Body of pancreas (tissue), 4 donors: ENCODE measurements around the gene FBP2.

Experiments used
- POLR2A ChIP-seq, 3 donors: fragments of 450-650 bp; IDR thresholded peaks; one replicate each; pipeline ENCODE4 v1.6.1; 2016; ENCODE audit warnings: antibody characterized with exemption in 3 of 3, mild to moderate bottlenecking in 2 of 3
- TF ChIP-seq, protein P1 (sequence below), 7 experiments: fragments of 450-650 bp in 4 of 7; fragments of 200-600 bp in 3 of 7; sonication (generic) in 3 of 7; IDR thresholded peaks; one replicate each; pipeline ENCODE4 v1.5.1; 2016 to 2019; ENCODE audit warnings: antibody characterized with exemption in 7 of 7

DNA sequence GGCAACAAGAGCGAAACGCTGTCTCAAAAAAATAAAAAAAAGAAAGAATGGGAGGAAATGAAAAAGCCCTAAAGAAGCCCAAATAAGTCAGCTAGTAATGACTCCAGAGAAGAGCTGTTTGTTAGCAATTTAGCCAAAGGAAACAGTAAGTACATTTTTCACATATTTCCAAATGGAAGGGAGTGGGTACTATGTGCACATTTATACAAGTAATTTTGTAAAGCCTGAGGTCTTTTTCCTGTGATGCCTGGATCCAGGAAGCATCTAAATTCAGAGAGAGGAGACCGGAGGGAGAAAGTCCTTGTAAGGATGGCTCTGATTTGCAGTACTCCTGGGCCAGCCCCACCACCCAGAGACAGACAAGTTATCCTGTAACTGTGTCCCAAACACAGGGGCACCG lies 31.0 kb upstream of the FBP2 start:
- TF ChIP-seq, protein P1, sequence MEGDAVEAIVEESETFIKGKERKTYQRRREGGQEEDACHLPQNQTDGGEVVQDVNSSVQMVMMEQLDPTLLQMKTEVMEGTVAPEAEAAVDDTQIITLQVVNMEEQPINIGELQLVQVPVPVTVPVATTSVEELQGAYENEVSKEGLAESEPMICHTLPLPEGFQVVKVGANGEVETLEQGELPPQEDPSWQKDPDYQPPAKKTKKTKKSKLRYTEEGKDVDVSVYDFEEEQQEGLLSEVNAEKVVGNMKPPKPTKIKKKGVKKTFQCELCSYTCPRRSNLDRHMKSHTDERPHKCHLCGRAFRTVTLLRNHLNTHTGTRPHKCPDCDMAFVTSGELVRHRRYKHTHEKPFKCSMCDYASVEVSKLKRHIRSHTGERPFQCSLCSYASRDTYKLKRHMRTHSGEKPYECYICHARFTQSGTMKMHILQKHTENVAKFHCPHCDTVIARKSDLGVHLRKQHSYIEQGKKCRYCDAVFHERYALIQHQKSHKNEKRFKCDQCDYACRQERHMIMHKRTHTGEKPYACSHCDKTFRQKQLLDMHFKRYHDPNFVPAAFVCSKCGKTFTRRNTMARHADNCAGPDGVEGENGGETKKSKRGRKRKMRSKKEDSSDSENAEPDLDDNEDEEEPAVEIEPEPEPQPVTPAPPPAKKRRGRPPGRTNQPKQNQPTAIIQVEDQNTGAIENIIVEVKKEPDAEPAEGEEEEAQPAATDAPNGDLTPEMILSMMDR (IDR thresholded peaks at IDR 0.05): no peak
- TF ChIP-seq POLR2A (IDR thresholded peaks at IDR 0.05): no peak
